HUES6 (cell line): ENCODE measurements around the gene CLMN.
"Not testable (repeated sequence)": the region's sequence is repeated elsewhere in the genome, so short reads cannot be mapped to it uniquely, and the experiment has no call there.

ENCODE experiments used
- H3K27ac ChIP-seq: 2 replicates; pipeline ENCODE4 v1.7.0; 2013; ENCODE audit warnings: low read depth, mild to moderate bottlenecking, low read length, inconsistent platforms
- H3K27me3 ChIP-seq: 2 replicates; pipeline ENCODE4 v1.6.1; 2013; ENCODE audit warnings: low read length; ENCODE audit not compliant: control insufficient read depth, insufficient read depth
- H3K36me3 ChIP-seq: 2 replicates; pipeline ENCODE4 v1.6.1; 2013; ENCODE audit warnings: low read length; ENCODE audit not compliant: control insufficient read depth, insufficient read depth
- H3K4me1 ChIP-seq: 2 replicates; pipeline ENCODE4 v1.6.1; 2013; ENCODE audit warnings: low read length; ENCODE audit not compliant: control insufficient read depth, insufficient read depth
- H3K4me3 ChIP-seq: 2 replicates; pipeline ENCODE4 v1.5.1; 2013; ENCODE audit warnings: low read depth, low read length
- H3K9ac ChIP-seq: one replicate; pipeline ENCODE4 v1.6.1; 2013; ENCODE audit warnings: mild to moderate bottlenecking, low read length
- H3K9me3 ChIP-seq: 2 replicates; pipeline ENCODE4 v1.6.1; 2013; ENCODE audit warnings: low read depth, low read length; ENCODE audit not compliant: control insufficient read depth, insufficient read depth

Gene CLMN

GRCh38 chr14:95144849-95145248 lies 174.9 kb downstream of the CLMN start:
- no peak overlapping the region for H3K4me3 ChIP-seq
- peaks cover 16% of the 10 kb centered on the region; the same call in 1 of the 2 replicates for H3K9me3 ChIP-seq
- H3K36me3 ChIP-seq = no peaks in the 10 kb centered on the region
- H3K27ac ChIP-seq = no peak overlapping the region; the same call in 1 of the 2 replicates
- H3K4me1 ChIP-seq = peaks cover 43% of the 10 kb centered on the region
- H3K9ac ChIP-seq = no peak overlapping the region
- no peaks in the 10 kb centered on the region for H3K27me3 ChIP-seq

- Histone ChIP-seq H3K27ac (no peak overlapping the region), H3K9ac (no peak overlapping the region), H3K27me3 (no peaks in the 10 kb centered on the region), H3K4me3 (no peak overlapping the region), H3K36me3 (no peaks in the 10 kb centered on the region), H3K9me3 (peaks cover 16% of the 10 kb centered on the region; the same call in 1 of the 2 replicates), H3K4me1 (peaks cover 49% of the 10 kb centered on the region)
Observed at GRCh38 chr14:95143808-95144620, 175.7 kb downstream of the CLMN start.

- Histone ChIP-seq H3K36me3 (no peaks in the 10 kb centered on the region), H3K9me3 (peaks cover 13% of the 10 kb centered on the region; the same call in 1 of the 2 replicates), H3K4me1 (peaks cover 55% of the 10 kb centered on the region), H3K9ac (no peak overlapping the region), H3K27ac (no peak overlapping the region; the same call in 1 of the 2 replicates), H3K27me3 (no peaks in the 10 kb centered on the region), H3K4me3 (no peak overlapping the region)
Observed at GRCh38 chr14:95142208-95142607, 177.5 kb downstream of the CLMN start.

GRCh38 chr14:95141684-95142083 lies 178.0 kb downstream of the CLMN start:
- H3K27me3 ChIP-seq = no peaks in the 10 kb centered on the region
- H3K9me3 ChIP-seq = peaks cover 13% of the 10 kb centered on the region; the same call in 1 of the 2 replicates
- no peak overlapping the region for H3K27ac ChIP-seq
- no peak overlapping the region for H3K9ac ChIP-seq
- H3K4me1 ChIP-seq = peaks cover 55% of the 10 kb centered on the region
- H3K36me3 ChIP-seq = no peaks in the 10 kb centered on the region
- H3K4me3 ChIP-seq = no peak overlapping the region

- H3K9ac ChIP-seq = no peak overlapping the region
Observed at GRCh38 chr14:95140060-95140858, 179.4 kb downstream of the CLMN start.

GRCh38 chr14:95138876-95139275 lies 180.8 kb downstream of the CLMN start:
- H3K36me3 ChIP-seq = no peaks in the 10 kb centered on the region
- H3K9me3 ChIP-seq = no peaks in the 10 kb centered on the region
- H3K4me1 ChIP-seq = peaks cover 52% of the 10 kb centered on the region
- H3K27ac ChIP-seq = no peak overlapping the region
- H3K9ac ChIP-seq = no peak overlapping the region
- no peak overlapping the region for H3K4me3 ChIP-seq
- no peaks in the 10 kb centered on the region for H3K27me3 ChIP-seq

More at GRCh38 chr14:95140060-95140858, 179.4 kb downstream of the CLMN start:
- Histone ChIP-seq H3K9me3 (peaks cover 7% of the 10 kb centered on the region; the same call in 1 of the 2 replicates), H3K27ac (no peak overlapping the region), H3K4me1 (peaks cover 52% of the 10 kb centered on the region), H3K4me3 (no peak overlapping the region), H3K36me3 (no peaks in the 10 kb centered on the region), H3K27me3 (no peaks in the 10 kb centered on the region)

GRCh38 chr14:95138455-95138854 lies 181.3 kb downstream of the CLMN start:
- peaks cover 52% of the 10 kb centered on the region for H3K4me1 ChIP-seq
- not testable (repeated sequence) for H3K27me3 ChIP-seq, H3K9me3 ChIP-seq, H3K36me3 ChIP-seq, H3K27ac ChIP-seq, H3K4me3 ChIP-seq, H3K9ac ChIP-seq

GRCh38 chr14:95137804-95138167 lies 181.9 kb downstream of the CLMN start:
- no peak overlapping the region for H3K27ac ChIP-seq
- H3K4me1 ChIP-seq = peaks cover 46% of the 10 kb centered on the region
- H3K4me3 ChIP-seq = no peak overlapping the region
- H3K9ac ChIP-seq = no peak overlapping the region
- H3K36me3 ChIP-seq = peaks cover 7% of the 10 kb centered on the region; the same call in 1 of the 2 replicates
- no peaks in the 10 kb centered on the region for H3K27me3 ChIP-seq
- H3K9me3 ChIP-seq = no peaks in the 10 kb centered on the region

- no peak overlapping the region for H3K27ac ChIP-seq
Observed at GRCh38 chr14:95137164-95137803, 182.4 kb downstream of the CLMN start.

GRCh38 chr14:95136631-95137030 lies 183.1 kb downstream of the CLMN start:
- Histone ChIP-seq H3K9me3 (no peaks in the 10 kb centered on the region), H3K4me3 (no peak overlapping the region), H3K27ac (no peak overlapping the region), H3K9ac (no peak overlapping the region), H3K4me1 (peaks cover 37% of the 10 kb centered on the region), H3K36me3 (peaks cover 9% of the 10 kb centered on the region; the same call in 1 of the 2 replicates), H3K27me3 (no peaks in the 10 kb centered on the region)

More at GRCh38 chr14:95137164-95137803, 182.4 kb downstream of the CLMN start:
- H3K9me3 ChIP-seq = no peaks in the 10 kb centered on the region
- peaks cover 9% of the 10 kb centered on the region; the same call in 1 of the 2 replicates for H3K36me3 ChIP-seq
- H3K4me1 ChIP-seq = peaks cover 41% of the 10 kb centered on the region
- H3K9ac ChIP-seq = no peak overlapping the region
- no peak overlapping the region for H3K4me3 ChIP-seq
- H3K27me3 ChIP-seq = no peaks in the 10 kb centered on the region
